ENCODE results near the gene TNS4. TPM values are rescaled to one million over a fixed set of nuclear protein-coding genes. Genes with fewer than 3 reads are reported as not detected.

Gene TNS4
- total and polyA plus RNA-seq, 2 experiments from 2014 or later, result 0.20 TPM; not detected in 1

DNA sequence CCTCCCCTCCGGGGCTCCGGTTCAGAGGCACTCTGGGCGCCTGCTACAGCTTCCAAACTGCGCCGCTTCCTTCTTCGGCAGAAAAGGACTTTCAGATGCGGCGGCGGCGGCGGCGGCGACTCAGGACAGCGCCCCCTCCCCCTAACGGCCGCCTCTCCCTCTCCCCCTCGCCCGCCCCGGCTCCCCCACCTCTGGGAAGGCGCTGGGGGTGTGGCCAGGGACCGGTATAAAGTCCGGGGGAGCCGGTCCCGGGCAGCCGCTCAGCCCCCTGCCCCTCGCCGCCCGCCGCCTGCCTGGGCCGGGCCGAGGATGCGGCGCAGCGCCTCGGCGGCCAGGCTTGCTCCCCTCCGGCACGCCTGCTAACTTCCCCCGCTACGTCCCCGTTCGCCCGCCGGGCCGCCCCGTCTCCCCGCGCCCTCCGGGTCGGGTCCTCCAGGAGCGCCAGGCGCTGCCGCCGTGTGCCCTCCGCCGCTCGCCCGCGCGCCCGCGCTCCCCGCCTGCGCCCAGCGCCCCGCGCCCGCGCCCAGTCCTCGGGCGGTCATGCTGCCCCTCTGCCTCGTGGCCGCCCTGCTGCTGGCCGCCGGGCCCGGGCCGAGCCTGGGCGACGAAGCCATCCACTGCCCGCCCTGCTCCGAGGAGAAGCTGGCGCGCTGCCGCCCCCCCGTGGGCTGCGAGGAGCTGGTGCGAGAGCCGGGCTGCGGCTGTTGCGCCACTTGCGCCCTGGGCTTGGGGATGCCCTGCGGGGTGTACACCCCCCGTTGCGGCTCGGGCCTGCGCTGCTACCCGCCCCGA is 58.0 kb downstream of the TNS4 start, which contains the start of gene IGFBP4:
Gene IGFBP4 (plus strand): TSS at position 255 of the 792 bp plus-strand sequence. CDS start 286 bp downstream, at position 541.
- in situ Hi-C loops (cut with MboI), result no loop called here
- peak within 1 kb of the TSS; percentile 97 for H3K4me3 ChIP-seq
- TF ChIP-seq EZH2 (IDR thresholded peaks at IDR 0.05; ENCODE audit: insufficient read depth, poor library complexity, severe bottlenecking) (no peak), EZH2phosphoT487 (IDR thresholded peaks at IDR 0.05; ENCODE audit: insufficient read depth, low read depth) (no peak)
- peak; percentile 90 for DNase-seq
- H3K27me3 ChIP-seq (replicated peaks; ENCODE audit: insufficient read depth), result no peaks in the 10 kb centered on the region
- peaks cover 46% of the 10 kb centered on the region for H3F3A ChIP-seq (ENCODE audit: insufficient read depth)
- H3K4me2 ChIP-seq (ENCODE audit: unreplicated experiment), result peak within 1 kb of the TSS; percentile 98
- peak within 1 kb of the TSS; percentile 99 for H3K9ac ChIP-seq
- H3K9me3 ChIP-seq (ENCODE audit: low read depth), result no peaks in the 10 kb centered on the region
- H3K4me1 ChIP-seq (ENCODE audit: insufficient read depth), result peaks cover 34% of the 10 kb centered on the region
- H3K36me3 ChIP-seq (ENCODE audit: low read depth), result no peaks in the 10 kb centered on the region
- no peaks in the 10 kb centered on the region for H3K9me2 ChIP-seq (ENCODE audit: insufficient read depth)
- peaks cover 48% of the 10 kb centered on the region for H3K79me2 ChIP-seq (ENCODE audit: insufficient read depth)
- peak within 1 kb of the TSS; percentile 68 for H2AFZ ChIP-seq
- H3K27ac ChIP-seq, result peak within 1 kb of the TSS; percentile 86
- no peaks in the 10 kb centered on the region for H4K20me1 ChIP-seq (ENCODE audit: insufficient read depth)
- WGBS, 2 experiments (ENCODE audit: low coverage in 1 of 2, low lambda C conversion rate in 2 of 2, missing lambda C conversion rate in 2 of 2), result 1 to 2% methylated on average over 35 to 44 of the region's 98 CpGs

DNA sequence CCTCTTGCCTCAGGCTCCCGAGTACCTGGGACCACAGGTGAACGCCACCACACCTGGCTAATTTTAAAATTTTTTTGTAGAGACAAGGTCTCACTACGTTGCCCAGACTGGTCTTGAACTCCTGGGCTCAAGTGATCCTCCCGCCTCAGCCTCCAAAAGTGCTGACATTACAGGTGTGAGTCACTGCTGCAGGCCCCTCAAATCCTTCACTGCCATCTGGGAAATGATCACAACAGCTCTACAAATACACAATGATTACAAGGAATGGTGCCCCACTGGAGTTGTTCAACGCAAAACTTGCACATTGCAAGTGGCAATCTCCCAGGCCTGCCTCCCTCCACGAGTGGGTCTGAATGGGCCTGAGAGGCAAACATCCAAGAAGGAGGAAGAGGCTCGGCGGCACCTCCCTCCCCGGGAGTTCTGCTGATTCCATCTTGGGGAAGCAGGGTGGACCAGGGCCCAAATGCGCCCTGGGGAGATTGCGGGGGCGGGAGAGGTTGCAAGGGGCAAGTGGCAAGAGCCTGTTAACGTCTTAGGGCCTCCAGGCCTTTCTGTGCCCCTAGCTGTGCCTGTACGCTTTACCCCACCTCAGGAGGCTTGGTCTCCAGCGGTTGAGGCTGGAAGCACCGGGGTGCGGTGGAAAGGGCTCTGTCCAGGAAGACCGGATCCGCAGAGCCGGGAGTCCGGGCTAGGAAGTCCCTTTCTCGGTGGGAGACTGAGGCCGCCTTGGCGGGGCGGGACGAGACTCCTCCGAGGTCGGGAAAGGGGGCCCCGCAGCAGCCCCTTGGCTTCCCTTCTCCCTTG is 58.8 kb downstream of the TNS4 start:
- no peaks in the 10 kb centered on the region for H3K9me3 ChIP-seq (ENCODE audit: low read depth)
- no peak for TF ChIP-seq EZH2phosphoT487 (IDR thresholded peaks at IDR 0.05; ENCODE audit: insufficient read depth, low read depth)
- TF ChIP-seq EZH2 (IDR thresholded peaks at IDR 0.05; ENCODE audit: insufficient read depth, poor library complexity, severe bottlenecking), result no peak
- H3K4me3 ChIP-seq, result peak overlapping the region; percentile 97
- no peaks in the 10 kb centered on the region for H3K36me3 ChIP-seq (ENCODE audit: low read depth)
- H3K9me2 ChIP-seq (ENCODE audit: insufficient read depth), result no peaks in the 10 kb centered on the region
- H2AFZ ChIP-seq, result peak overlapping the region; percentile 68
- H3K27ac ChIP-seq, result peak overlapping the region; percentile 86
- H3K4me1 ChIP-seq (ENCODE audit: insufficient read depth), result peaks cover 26% of the 10 kb centered on the region
- peak; percentile 72 for DNase-seq
- H3F3A ChIP-seq (ENCODE audit: insufficient read depth), result peaks cover 38% of the 10 kb centered on the region
- 14 to 15% methylated on average over 27 to 28 of the region's 29 CpGs for WGBS, 2 experiments (ENCODE audit: low coverage in 1 of 2, low lambda C conversion rate in 2 of 2, missing lambda C conversion rate in 2 of 2)
- H3K27me3 ChIP-seq (replicated peaks; ENCODE audit: insufficient read depth), result no peaks in the 10 kb centered on the region
- peak overlapping the region; percentile 99 for H3K9ac ChIP-seq
- in situ Hi-C loops (cut with MboI), result no loop called here
- peak overlapping the region; percentile 78 for H3K4me2 ChIP-seq (ENCODE audit: unreplicated experiment)
- peaks cover 40% of the 10 kb centered on the region for H3K79me2 ChIP-seq (ENCODE audit: insufficient read depth)
- H4K20me1 ChIP-seq (ENCODE audit: insufficient read depth), result no peaks in the 10 kb centered on the region

DNA sequence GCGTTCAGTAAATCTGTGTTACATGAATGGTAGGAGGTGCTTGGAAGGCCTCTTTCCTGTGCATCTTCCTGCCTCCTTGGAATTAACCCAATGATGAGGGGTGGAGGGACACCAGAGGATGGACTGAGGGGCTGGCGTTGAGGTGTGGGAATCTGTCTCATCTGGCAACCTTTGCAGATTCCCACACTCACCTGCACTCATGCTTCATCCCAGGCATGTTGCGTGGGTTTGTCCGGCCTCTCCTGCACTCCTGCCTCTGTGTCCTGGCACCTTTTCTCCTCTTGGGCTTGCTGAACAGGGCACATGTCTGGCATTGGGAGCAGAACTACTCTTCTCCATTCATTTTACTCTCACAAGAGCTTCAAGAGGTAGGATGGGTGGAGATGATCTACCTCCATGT is 61.3 kb downstream of the TNS4 start:
- H3K9ac ChIP-seq, result no peak overlapping the region
- WGBS, 2 experiments (ENCODE audit: low coverage in 1 of 2, low lambda C conversion rate in 2 of 2, missing lambda C conversion rate in 2 of 2), result 68 to 72% methylated on average over 4 of the region's 4 CpGs
- no peaks in the 10 kb centered on the region for H3K27me3 ChIP-seq (replicated peaks; ENCODE audit: insufficient read depth)
- no peak for DNase-seq
- no peak overlapping the region for H2AFZ ChIP-seq
- no peaks in the 10 kb centered on the region for H3K9me2 ChIP-seq (ENCODE audit: insufficient read depth)
- H3F3A ChIP-seq (ENCODE audit: insufficient read depth), result peaks cover 18% of the 10 kb centered on the region; the same call in 1 of the 2 replicates
- H4K20me1 ChIP-seq (ENCODE audit: insufficient read depth), result no peaks in the 10 kb centered on the region
- H3K9me3 ChIP-seq (ENCODE audit: low read depth), result no peaks in the 10 kb centered on the region
- no peaks in the 10 kb centered on the region for H3K36me3 ChIP-seq (ENCODE audit: low read depth)
- 0 out of 2 replicates have a peak, but pooled peaks cover 3% of the 10 kb centered on the region for H3K4me1 ChIP-seq (ENCODE audit: insufficient read depth)
- H3K4me3 ChIP-seq, result no peak overlapping the region
- no peak for TF ChIP-seq EZH2 (IDR thresholded peaks at IDR 0.05; ENCODE audit: insufficient read depth, poor library complexity, severe bottlenecking)
- no peak for TF ChIP-seq EZH2phosphoT487 (IDR thresholded peaks at IDR 0.05; ENCODE audit: insufficient read depth, low read depth)
- peaks cover 15% of the 10 kb centered on the region for H3K79me2 ChIP-seq (ENCODE audit: insufficient read depth)
- in situ Hi-C loops (cut with MboI), result no loop called here
- H3K27ac ChIP-seq, result no peak overlapping the region
- H3K4me2 ChIP-seq (ENCODE audit: unreplicated experiment), result no peak overlapping the region

DNA sequence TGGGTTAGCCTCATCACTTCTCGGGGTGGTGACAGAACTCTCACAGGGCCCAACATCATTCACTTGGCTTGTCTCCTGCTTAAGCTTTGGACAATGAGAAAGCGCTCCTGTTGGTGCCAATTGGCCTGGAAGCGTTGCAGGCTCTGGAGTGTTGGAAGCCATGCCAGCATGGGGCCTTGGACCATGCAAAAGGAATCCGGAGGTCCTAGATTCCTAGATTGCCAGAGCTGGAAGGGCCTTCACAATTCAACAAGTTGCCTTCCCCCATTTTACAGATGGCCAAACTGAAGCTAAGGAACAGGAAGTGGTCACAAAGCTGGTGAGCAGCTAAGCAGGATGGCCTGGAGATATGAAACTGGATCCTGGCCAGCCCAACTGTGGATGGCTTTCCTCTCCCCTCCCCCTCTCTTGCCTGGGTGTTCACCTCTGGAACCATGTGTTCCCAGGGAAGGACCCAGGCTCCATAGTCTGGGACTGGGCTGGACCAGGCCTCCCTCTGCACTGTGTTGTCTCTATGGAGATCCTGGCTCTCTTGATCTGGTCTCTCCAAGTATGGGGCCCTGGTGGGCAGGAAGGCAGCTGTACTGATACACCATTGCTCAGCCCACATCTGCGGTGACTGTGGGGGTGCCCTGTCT is 64.2 kb downstream of the TNS4 start:
- no peaks in the 10 kb centered on the region for H3K36me3 ChIP-seq (ENCODE audit: low read depth)
- DNase-seq, result no peak

More for the DNA sequence above, 64.2 kb downstream of the TNS4 start:
- Histone ChIP-seq H3F3A (ENCODE audit: insufficient read depth) (peaks cover 5% of the 10 kb centered on the region), H3K4me3 (no peak overlapping the region), H4K20me1 (ENCODE audit: insufficient read depth) (no peaks in the 10 kb centered on the region), H3K9ac (no peak overlapping the region), H3K27ac (no peak overlapping the region), H3K9me2 (ENCODE audit: insufficient read depth) (no peaks in the 10 kb centered on the region), H3K9me3 (ENCODE audit: low read depth) (no peaks in the 10 kb centered on the region), H3K4me2 (ENCODE audit: unreplicated experiment) (no peak overlapping the region), H2AFZ (no peak overlapping the region; the same call in 1 of the 2 replicates), H3K79me2 (ENCODE audit: insufficient read depth) (no peaks in the 10 kb centered on the region), H3K27me3 (replicated peaks; ENCODE audit: insufficient read depth) (no peaks in the 10 kb centered on the region), H3K4me1 (ENCODE audit: insufficient read depth) (peaks cover 10% of the 10 kb centered on the region)
- WGBS, 2 experiments (ENCODE audit: low coverage in 1 of 2, low lambda C conversion rate in 2 of 2, missing lambda C conversion rate in 2 of 2), result 46 to 51% methylated on average over 5 of the region's 5 CpGs
- TF ChIP-seq EZH2 (IDR thresholded peaks at IDR 0.05; ENCODE audit: insufficient read depth, poor library complexity, severe bottlenecking), result no peak
- no peak for TF ChIP-seq EZH2phosphoT487 (IDR thresholded peaks at IDR 0.05; ENCODE audit: insufficient read depth, low read depth)
- in situ Hi-C loops (cut with MboI), result no loop called here

Data from GM23248 (cell line).